Duodenal mucosa (tissue), 2 donors: Measurements from ENCODE around the gene RPL41.

Source experiments
- H3K27ac ChIP-seq: one replicate; pipeline ENCODE4 v1.7.0; 2013; ENCODE audit warnings: low read depth, low read length
- H3K27me3 ChIP-seq, 2 donors: one replicate each; pipeline ENCODE4 v1.7.0; 2013; ENCODE audit warnings: low read length in 2 of 2, control low read depth in 1 of 2; ENCODE audit not compliant: insufficient read depth in 2 of 2, control insufficient read depth in 1 of 2
- H3K36me3 ChIP-seq, 2 donors: one replicate each; pipeline ENCODE4 v1.7.0; 2013; ENCODE audit warnings: low read length in 2 of 2, control low read depth in 1 of 2; ENCODE audit not compliant: insufficient read depth in 2 of 2, control insufficient read depth in 1 of 2
- H3K4me1 ChIP-seq, 2 donors: one replicate each; pipeline ENCODE4 v1.7.0; 2013; ENCODE audit warnings: low read length in 2 of 2, control low read depth in 1 of 2; ENCODE audit not compliant: insufficient read depth in 2 of 2, control insufficient read depth in 1 of 2
- H3K4me3 ChIP-seq, 2 donors: one replicate each; pipeline ENCODE4 v1.7.0; 2013; ENCODE audit warnings: low read length in 2 of 2, low read depth in 1 of 2
- H3K9ac ChIP-seq, 2 donors: one replicate each; pipeline ENCODE4 v1.7.0; 2013; ENCODE audit warnings: low read length in 2 of 2, low read depth in 1 of 2
- H3K9me3 ChIP-seq, 2 donors: one replicate each; pipeline ENCODE4 v1.7.0; 2013; ENCODE audit warnings: low read length in 2 of 2, control low read depth in 1 of 2; ENCODE audit not compliant: control insufficient read depth in 1 of 2

Gene RPL41

GRCh38 chr12:56101045-56101444 lies 15.4 kb upstream of the RPL41 start:
- Histone ChIP-seq H3K9ac (no peak overlapping the region), H3K4me3 (no peak overlapping the region), H3K27me3 (no peaks in the 10 kb centered on the region), H3K27ac (no peak overlapping the region), H3K36me3 (peaks cover 17 to 43% of the 10 kb centered on the region in 2 donors), H3K9me3 (no peaks in the 10 kb centered on the region), H3K4me1 (peaks cover 27 to 40% of the 10 kb centered on the region in 2 donors)

GRCh38 chr12:56102683-56103065 lies 13.8 kb upstream of the RPL41 start:
- peaks cover 15 to 41% of the 10 kb centered on the region in 2 donors for H3K36me3 ChIP-seq
- H3K9me3 ChIP-seq, result no peaks in the 10 kb centered on the region
- peaks cover 30 to 39% of the 10 kb centered on the region in 2 donors for H3K4me1 ChIP-seq
- H3K27me3 ChIP-seq, result no peaks in the 10 kb centered on the region
- H3K9ac ChIP-seq, result no peak overlapping the region
- H3K4me3 ChIP-seq, result no peak overlapping the region
- no peak overlapping the region for H3K27ac ChIP-seq

- peak overlapping the region; percentile 60 to 65 for H3K9ac ChIP-seq
These were observed 13.2 kb upstream of the RPL41 start for GRCh38 chr12:56103066-56103711.

GRCh38 chr12:56103823-56104108 lies 12.7 kb upstream of the RPL41 start:
- H3K4me1 ChIP-seq, result peaks cover 26 to 39% of the 10 kb centered on the region in 2 donors
- peak overlapping the region; percentile 90 for H3K27ac ChIP-seq
- H3K27me3 ChIP-seq, result no peaks in the 10 kb centered on the region
- H3K36me3 ChIP-seq, result peaks cover 20 to 48% of the 10 kb centered on the region in 2 donors
- peak overlapping the region; percentile 60 to 65 for H3K9ac ChIP-seq
- H3K4me3 ChIP-seq, result peak overlapping the region; percentile 64 to 84
- no peaks in the 10 kb centered on the region for H3K9me3 ChIP-seq

More at GRCh38 chr12:56103066-56103711, 13.2 kb upstream of the RPL41 start:
- Histone ChIP-seq H3K27ac (no peak overlapping the region), H3K4me3 (peak overlapping the region; percentile 64 to 84), H3K27me3 (no peaks in the 10 kb centered on the region), H3K36me3 (peaks cover 18 to 44% of the 10 kb centered on the region in 2 donors), H3K9me3 (no peaks in the 10 kb centered on the region), H3K4me1 (peaks cover 30 to 39% of the 10 kb centered on the region in 2 donors)

- Histone ChIP-seq H3K9ac (peak within 1 kb of the TSS; percentile 89 to 96), H3K4me1 (peaks cover 26 to 35% of the 10 kb centered on the region in 2 donors), H3K9me3 (no peaks in the 10 kb centered on the region), H3K27me3 (no peaks in the 10 kb centered on the region), H3K4me3 (peak within 1 kb of the TSS; percentile 84 to 89), H3K36me3 (peaks cover 20 to 47% of the 10 kb centered on the region in 2 donors), H3K27ac (peak within 1 kb of the TSS; percentile 90)
These were observed 12.2 kb upstream of the RPL41 start, which contains the start of gene PA2G4 for GRCh38 chr12:56104109-56104814. TSS of gene PA2G4 (plus strand) at chr12:56104559. CDS start at chr12:56104738, 179 bp downstream.

GRCh38 chr12:56104815-56105608 lies 11.4 kb upstream of the RPL41 start:
- Histone ChIP-seq H3K9ac (peak overlapping the region; percentile 89 to 96), H3K36me3 (peaks cover 25 to 49% of the 10 kb centered on the region in 2 donors)

GRCh38 chr12:56105609-56105902 lies 10.9 kb upstream of the RPL41 start:
- Histone ChIP-seq H3K4me1 (peaks cover 22 to 27% of the 10 kb centered on the region in 2 donors), H3K9me3 (no peaks in the 10 kb centered on the region), H3K36me3 (peaks cover 29 to 54% of the 10 kb centered on the region in 2 donors), H3K27me3 (no peaks in the 10 kb centered on the region), H3K27ac (no peak overlapping the region), H3K4me3 (peak overlapping the region; percentile 84 to 89), H3K9ac (peak overlapping the region; percentile 89 to 96)

More at GRCh38 chr12:56104815-56105608, 11.4 kb upstream of the RPL41 start:
- Histone ChIP-seq H3K4me1 (peaks cover 22 to 28% of the 10 kb centered on the region in 2 donors), H3K4me3 (peak overlapping the region; percentile 84 to 89), H3K27ac (peak overlapping the region; percentile 90), H3K9me3 (no peaks in the 10 kb centered on the region), H3K27me3 (no peaks in the 10 kb centered on the region)

- no peaks in the 10 kb centered on the region for H3K27me3 ChIP-seq
- no peak overlapping the region for H3K27ac ChIP-seq
- H3K9me3 ChIP-seq, result no peaks in the 10 kb centered on the region
- H3K9ac ChIP-seq, result no peak overlapping the region
- H3K36me3 ChIP-seq, result peaks cover 34 to 55% of the 10 kb centered on the region in 2 donors
- peaks cover 22 to 25% of the 10 kb centered on the region in 2 donors for H3K4me1 ChIP-seq
- no peak overlapping the region for H3K4me3 ChIP-seq
These were observed 9.2 kb upstream of the RPL41 start for GRCh38 chr12:56107242-56107641.

GRCh38 chr12:56110571-56110970 lies 5.9 kb upstream of the RPL41 start:
- H3K27ac ChIP-seq, result no peak overlapping the region

GRCh38 chr12:56114084-56114483 lies 2.3 kb upstream of the RPL41 start:
- no peak overlapping the region for H3K27ac ChIP-seq
- no peaks in the 10 kb centered on the region for H3K9me3 ChIP-seq
- H3K27me3 ChIP-seq, result no peaks in the 10 kb centered on the region
- peaks cover 28 to 56% of the 10 kb centered on the region in 2 donors for H3K36me3 ChIP-seq
- peaks cover 7 to 12% of the 10 kb centered on the region in 2 donors for H3K4me1 ChIP-seq
- no peak overlapping the region for H3K9ac ChIP-seq
- H3K4me3 ChIP-seq, result no peak overlapping the region

More at GRCh38 chr12:56110571-56110970, 5.9 kb upstream of the RPL41 start:
- Histone ChIP-seq H3K9me3 (no peaks in the 10 kb centered on the region), H3K4me1 (peaks cover 10 to 12% of the 10 kb centered on the region in 2 donors), H3K27me3 (no peaks in the 10 kb centered on the region), H3K9ac (no peak overlapping the region), H3K36me3 (peaks cover 41 to 77% of the 10 kb centered on the region in 2 donors), H3K4me3 (no peak overlapping the region)
